Endometrial microvascular endothelial cells (primary cell): ENCODE results near the gene SGK1. TPM values are rescaled to one million over a fixed set of nuclear protein-coding genes. Genes with fewer than 3 reads are reported as not detected.
"Not testable (repeated sequence)": the region's sequence is repeated elsewhere in the genome, so short reads cannot be mapped to it uniquely, and the experiment has no call there.

Source experiments
- in situ Hi-C: cut with HindIII; loops from 2 replicates; pipeline ENCODE4 v1.10.0; 2017; ENCODE audit warnings: low sequenced_read_pairs, low pct_unique_long_range_greater_than_20kb; ENCODE audit errors: inconsistent ontology term
- total RNA-seq: library from RNA; depleted of rRNA; stranded (reverse); fragments of >200 nt; gene quantifications from one replicate; pipeline ENCODE4 v1.2.3, GENCODE V29; 2015; ENCODE audit errors: inconsistent ontology term

SGK1 gene
- total RNA-seq, 1 donor from 2014 or later, result 275 TPM

GRCh38 chr6:134180540-134180939 is 137.4 kb downstream of the SGK1 start:
- in situ Hi-C loops, result not testable (repeated sequence)

GRCh38 chr6:134178161-134179044 is 139.5 kb downstream of the SGK1 start:
- in situ Hi-C loops, result no loop called here

- in situ Hi-C loops, result no loop called here
These were observed 140.2 kb downstream of the SGK1 start for GRCh38 chr6:134177753-134178160.

- in situ Hi-C loops, result no loop called here
These were observed 140.7 kb downstream of the SGK1 start for GRCh38 chr6:134177236-134177635.

- in situ Hi-C loops, result no loop called here
These were observed 141.5 kb downstream of the SGK1 start for GRCh38 chr6:134176264-134176975.

- in situ Hi-C loops, result no loop called here
These were observed 142.2 kb downstream of the SGK1 start for GRCh38 chr6:134175532-134176263.

- in situ Hi-C loops, result no loop called here
These were observed 143.0 kb downstream of the SGK1 start for GRCh38 chr6:134174672-134175531.

- in situ Hi-C loops, result no loop called here
These were observed 143.8 kb downstream of the SGK1 start for GRCh38 chr6:134173936-134174671.

- in situ Hi-C loops, result no loop called here
These were observed 144.6 kb downstream of the SGK1 start for GRCh38 chr6:134173366-134173725.

GRCh38 chr6:134172706-134173365 is 145.1 kb downstream of the SGK1 start:
- in situ Hi-C loops, result no loop called here

- in situ Hi-C loops, result no loop called here
These were observed 145.7 kb downstream of the SGK1 start for GRCh38 chr6:134172020-134172705.

- in situ Hi-C loops, result no loop called here
These were observed 146.4 kb downstream of the SGK1 start for GRCh38 chr6:134171517-134171916.

GRCh38 chr6:134170844-134171243 is 147.1 kb downstream of the SGK1 start:
- in situ Hi-C loops, result no loop called here

- in situ Hi-C loops, result no loop called here
These were observed 147.9 kb downstream of the SGK1 start for GRCh38 chr6:134169871-134170486.

- in situ Hi-C loops, result no loop called here
These were observed 149.2 kb downstream of the SGK1 start for GRCh38 chr6:134168590-134169208.
